ENCODE results near the gene TEAD3. TPM values are rescaled to one million over a fixed set of nuclear protein-coding genes. Genes with fewer than 3 reads are reported as not detected.

Gene TEAD3
- polyA plus RNA-seq, 1 donor from 2014 or later, result 0.10 TPM

DNA sequence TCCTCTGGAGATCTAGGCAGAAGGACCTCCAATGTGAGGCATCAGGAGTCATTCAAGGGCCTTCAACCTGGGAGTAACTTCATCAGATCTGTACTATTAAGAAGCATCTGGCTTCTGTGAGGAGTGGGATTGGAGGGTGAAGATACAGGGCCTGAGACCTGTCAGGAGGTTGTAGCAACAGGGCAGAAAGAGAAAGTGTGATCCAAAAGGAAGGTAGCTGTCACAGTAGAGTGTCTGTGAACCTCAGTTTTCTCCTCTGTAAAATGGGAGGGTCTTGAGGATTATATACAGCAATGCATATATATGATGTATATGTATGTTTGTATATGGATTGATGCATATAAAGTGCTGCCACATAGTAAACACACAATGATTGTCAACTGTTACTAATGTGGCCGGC is 31.2 kb downstream of the TEAD3 start:
- H3F3A ChIP-seq (ENCODE audit: insufficient read depth, low read length, poor library complexity, severe bottlenecking), result no peaks in the 10 kb centered on the region
- H3K4me2 ChIP-seq (ENCODE audit: low read length), result no peak overlapping the region
- no peaks in the 10 kb centered on the region for H4K20me1 ChIP-seq (ENCODE audit: insufficient read depth)
- no peaks in the 10 kb centered on the region for H3K27me3 ChIP-seq (ENCODE audit: insufficient read depth, low read depth, low read length)
- no peak overlapping the region for H2AFZ ChIP-seq (ENCODE audit: low read depth, low read length)
- no peaks in the 10 kb centered on the region for H3K79me2 ChIP-seq (replicated peaks; ENCODE audit: insufficient read depth, low read length)
- no peaks in the 10 kb centered on the region for H3K9me3 ChIP-seq (ENCODE audit: low read length)
- H3K36me3 ChIP-seq (ENCODE audit: insufficient read depth, low read length), result no peaks in the 10 kb centered on the region
- H3K9ac ChIP-seq (ENCODE audit: low read length), result no peak overlapping the region
- no peak for TF ChIP-seq POLR2AphosphoS5 (IDR thresholded peaks at IDR 0.05)
- TF ChIP-seq TAF1 (IDR thresholded peaks at IDR 0.05; ENCODE audit: low read depth), result no peak
- TF ChIP-seq, protein P1, sequence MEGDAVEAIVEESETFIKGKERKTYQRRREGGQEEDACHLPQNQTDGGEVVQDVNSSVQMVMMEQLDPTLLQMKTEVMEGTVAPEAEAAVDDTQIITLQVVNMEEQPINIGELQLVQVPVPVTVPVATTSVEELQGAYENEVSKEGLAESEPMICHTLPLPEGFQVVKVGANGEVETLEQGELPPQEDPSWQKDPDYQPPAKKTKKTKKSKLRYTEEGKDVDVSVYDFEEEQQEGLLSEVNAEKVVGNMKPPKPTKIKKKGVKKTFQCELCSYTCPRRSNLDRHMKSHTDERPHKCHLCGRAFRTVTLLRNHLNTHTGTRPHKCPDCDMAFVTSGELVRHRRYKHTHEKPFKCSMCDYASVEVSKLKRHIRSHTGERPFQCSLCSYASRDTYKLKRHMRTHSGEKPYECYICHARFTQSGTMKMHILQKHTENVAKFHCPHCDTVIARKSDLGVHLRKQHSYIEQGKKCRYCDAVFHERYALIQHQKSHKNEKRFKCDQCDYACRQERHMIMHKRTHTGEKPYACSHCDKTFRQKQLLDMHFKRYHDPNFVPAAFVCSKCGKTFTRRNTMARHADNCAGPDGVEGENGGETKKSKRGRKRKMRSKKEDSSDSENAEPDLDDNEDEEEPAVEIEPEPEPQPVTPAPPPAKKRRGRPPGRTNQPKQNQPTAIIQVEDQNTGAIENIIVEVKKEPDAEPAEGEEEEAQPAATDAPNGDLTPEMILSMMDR (IDR thresholded peaks at IDR 0.05; ENCODE audit: poor library complexity, severe bottlenecking), result no peak
- no peak for TF ChIP-seq MXI1 (conservative IDR thresholded peaks at IDR 0.05; ENCODE audit: poor library complexity, severe bottlenecking)
- TF ChIP-seq EZH2 (IDR thresholded peaks at IDR 0.05; ENCODE audit: borderline replicate concordance, insufficient read depth, low read length, poor library complexity, severe bottlenecking), result no peak
- no peak for TF ChIP-seq SMC3 (conservative IDR thresholded peaks at IDR 0.05; ENCODE audit: poor library complexity)
- TF ChIP-seq, protein P2, sequence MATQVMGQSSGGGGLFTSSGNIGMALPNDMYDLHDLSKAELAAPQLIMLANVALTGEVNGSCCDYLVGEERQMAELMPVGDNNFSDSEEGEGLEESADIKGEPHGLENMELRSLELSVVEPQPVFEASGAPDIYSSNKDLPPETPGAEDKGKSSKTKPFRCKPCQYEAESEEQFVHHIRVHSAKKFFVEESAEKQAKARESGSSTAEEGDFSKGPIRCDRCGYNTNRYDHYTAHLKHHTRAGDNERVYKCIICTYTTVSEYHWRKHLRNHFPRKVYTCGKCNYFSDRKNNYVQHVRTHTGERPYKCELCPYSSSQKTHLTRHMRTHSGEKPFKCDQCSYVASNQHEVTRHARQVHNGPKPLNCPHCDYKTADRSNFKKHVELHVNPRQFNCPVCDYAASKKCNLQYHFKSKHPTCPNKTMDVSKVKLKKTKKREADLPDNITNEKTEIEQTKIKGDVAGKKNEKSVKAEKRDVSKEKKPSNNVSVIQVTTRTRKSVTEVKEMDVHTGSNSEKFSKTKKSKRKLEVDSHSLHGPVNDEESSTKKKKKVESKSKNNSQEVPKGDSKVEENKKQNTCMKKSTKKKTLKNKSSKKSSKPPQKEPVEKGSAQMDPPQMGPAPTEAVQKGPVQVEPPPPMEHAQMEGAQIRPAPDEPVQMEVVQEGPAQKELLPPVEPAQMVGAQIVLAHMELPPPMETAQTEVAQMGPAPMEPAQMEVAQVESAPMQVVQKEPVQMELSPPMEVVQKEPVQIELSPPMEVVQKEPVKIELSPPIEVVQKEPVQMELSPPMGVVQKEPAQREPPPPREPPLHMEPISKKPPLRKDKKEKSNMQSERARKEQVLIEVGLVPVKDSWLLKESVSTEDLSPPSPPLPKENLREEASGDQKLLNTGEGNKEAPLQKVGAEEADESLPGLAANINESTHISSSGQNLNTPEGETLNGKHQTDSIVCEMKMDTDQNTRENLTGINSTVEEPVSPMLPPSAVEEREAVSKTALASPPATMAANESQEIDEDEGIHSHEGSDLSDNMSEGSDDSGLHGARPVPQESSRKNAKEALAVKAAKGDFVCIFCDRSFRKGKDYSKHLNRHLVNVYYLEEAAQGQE (IDR thresholded peaks at IDR 0.05; ENCODE audit: borderline replicate concordance), result no peak
- TF ChIP-seq EP300 (conservative IDR thresholded peaks at IDR 0.05; ENCODE audit: poor library complexity, severe bottlenecking), result no peak
- no peak for TF ChIP-seq RAD21 (conservative IDR thresholded peaks at IDR 0.05)
- H3K27ac ChIP-seq (ENCODE audit: low read length), result no peak overlapping the region
- H3K4me3 ChIP-seq (ENCODE audit: low read length), result no peak overlapping the region
- no peaks in the 10 kb centered on the region for H3K9me2 ChIP-seq (ENCODE audit: insufficient read depth, low read length)

DNA sequence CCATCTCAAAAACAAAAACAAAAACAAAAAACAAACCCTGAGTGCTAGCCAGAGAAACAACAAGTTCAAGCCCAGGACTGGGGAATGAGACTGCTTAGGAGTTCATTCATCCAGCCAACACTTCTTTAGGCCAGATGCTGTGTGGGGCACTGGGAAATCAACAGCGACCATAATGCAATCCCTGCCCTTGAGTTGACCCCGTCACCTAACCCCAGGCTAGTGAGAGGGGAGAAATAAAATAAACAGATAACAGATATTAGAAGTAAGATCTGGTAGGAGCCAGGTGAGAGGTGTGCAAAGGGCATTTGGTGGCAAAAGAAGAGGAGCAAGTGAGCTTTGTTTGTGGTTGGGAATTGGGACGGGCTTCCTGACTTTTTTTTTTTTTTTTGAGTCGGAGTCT is 33.6 kb downstream of the TEAD3 start:
- Histone ChIP-seq H3K4me2 (ENCODE audit: low read length) (no peak overlapping the region), H3F3A (ENCODE audit: insufficient read depth, low read length, poor library complexity, severe bottlenecking) (no peaks in the 10 kb centered on the region), H3K36me3 (ENCODE audit: insufficient read depth, low read length) (no peaks in the 10 kb centered on the region), H3K79me2 (replicated peaks; ENCODE audit: insufficient read depth, low read length) (no peaks in the 10 kb centered on the region), H3K9me3 (ENCODE audit: low read length) (no peaks in the 10 kb centered on the region), H4K20me1 (ENCODE audit: insufficient read depth) (no peaks in the 10 kb centered on the region), H3K27ac (ENCODE audit: low read length) (no peak overlapping the region), H3K9me2 (ENCODE audit: insufficient read depth, low read length) (no peaks in the 10 kb centered on the region), H3K9ac (ENCODE audit: low read length) (no peak overlapping the region), H2AFZ (ENCODE audit: low read depth, low read length) (no peak overlapping the region), H3K4me3 (ENCODE audit: low read length) (no peak overlapping the region), H3K27me3 (ENCODE audit: insufficient read depth, low read depth, low read length) (no peaks in the 10 kb centered on the region)
- TF ChIP-seq, protein P2 (IDR thresholded peaks at IDR 0.05; ENCODE audit: borderline replicate concordance), result no peak
- TF ChIP-seq MXI1 (conservative IDR thresholded peaks at IDR 0.05; ENCODE audit: poor library complexity, severe bottlenecking), result no peak

Measured in neural cell (in vitro differentiated cells).